Fibroblast of pulmonary artery (primary cell): ENCODE data around the gene BABAM2.

ENCODE experiments used
- DNase-seq: peaks from one replicate; pipeline ENCODE4 v3.0.0-alpha.2; 2010; ENCODE audit warnings: low read depth
- H3K4me3 ChIP-seq: replicated peaks from 2 replicates; pipeline ENCODE4 v1.5.1; 2011; ENCODE audit warnings: low read depth, mild to moderate bottlenecking, control low read depth, low read length, moderate library complexity
- CTCF ChIP-seq: IDR thresholded peaks from 2 replicates; pipeline ENCODE4 v1.5.1; 2011; ENCODE audit warnings: mild to moderate bottlenecking, control low read depth, low read length, inconsistent platforms; ENCODE audit errors: missing control alignments

BABAM2 gene

GRCh38 chr2:28318023-28318422 lies 427.5 kb downstream of the BABAM2 start:
- no peak overlapping the region for H3K4me3 ChIP-seq
- no peak for TF ChIP-seq CTCF
- no peak for DNase-seq

- TF ChIP-seq CTCF, result no peak
- no peak for DNase-seq
- no peak overlapping the region for H3K4me3 ChIP-seq
Observed at GRCh38 chr2:28318462-28319117, 428.1 kb downstream of the BABAM2 start.

DNA sequence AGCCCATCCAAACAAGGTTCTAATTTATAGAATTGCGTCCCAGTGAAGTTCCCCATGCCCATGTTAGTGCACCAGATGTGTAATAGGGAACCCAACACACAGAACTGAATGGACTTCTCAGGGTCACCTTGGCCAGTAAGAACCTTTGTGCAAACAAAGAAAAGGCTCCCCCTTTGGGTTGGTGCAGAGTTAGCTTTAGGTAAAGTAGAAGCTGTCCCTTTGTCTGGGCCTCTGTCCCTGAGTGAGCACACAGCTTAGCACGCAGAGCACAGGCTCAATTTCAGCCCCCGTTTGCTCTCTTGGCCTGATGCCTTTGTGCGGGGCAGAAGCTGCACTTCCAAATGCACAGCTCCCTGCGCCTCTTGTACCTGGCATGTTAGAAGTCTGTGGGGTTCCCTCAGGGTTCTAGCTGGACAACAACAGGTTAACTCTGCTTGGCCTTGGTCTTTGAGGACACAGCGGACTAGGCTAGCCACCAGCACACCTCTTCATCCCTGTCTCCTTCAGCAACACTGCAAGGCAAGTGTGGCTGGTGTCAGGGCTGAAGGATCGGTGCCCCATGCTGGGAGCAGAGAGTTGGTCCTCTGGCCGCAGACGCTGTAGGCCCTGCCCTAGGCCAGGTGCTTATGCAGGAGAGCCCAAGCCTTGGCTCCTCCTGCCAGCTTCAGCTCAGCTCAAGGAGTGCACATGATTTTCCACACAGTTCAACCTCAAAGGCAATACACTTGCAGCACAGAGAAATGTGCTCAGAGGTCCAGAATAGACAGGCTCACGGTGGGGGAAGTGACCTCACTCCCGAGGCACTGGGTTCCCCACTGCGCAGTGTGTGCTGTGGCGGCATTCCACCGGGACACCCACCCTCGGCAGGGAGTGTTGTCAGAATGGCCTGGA lies 428.8 kb downstream of the BABAM2 start:
- TF ChIP-seq CTCF, result no peak
- no peak for DNase-seq
- H3K4me3 ChIP-seq, result no peak overlapping the region

DNA sequence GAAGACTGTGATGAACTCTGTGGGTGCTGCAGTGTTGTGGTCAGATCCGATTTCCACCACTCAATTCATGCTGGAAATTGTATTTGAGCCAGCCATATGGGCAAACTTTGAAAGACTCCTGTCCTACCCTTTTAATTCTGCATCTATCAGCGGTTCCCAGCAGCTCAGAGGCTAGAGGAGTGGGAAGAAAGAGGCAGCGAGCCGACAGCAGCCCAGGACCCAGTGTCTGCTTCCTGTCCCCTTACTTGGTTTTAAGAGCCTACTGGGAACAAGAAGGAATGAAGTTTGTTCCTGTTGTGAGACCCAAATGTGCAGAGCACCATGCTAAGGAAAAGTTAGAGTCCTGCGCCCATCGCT lies 429.5 kb downstream of the BABAM2 start:
- no peak for DNase-seq
- no peak overlapping the region for H3K4me3 ChIP-seq
- TF ChIP-seq CTCF, result no peak

GRCh38 chr2:28320371-28320770 lies 429.8 kb downstream of the BABAM2 start:
- no peak for TF ChIP-seq CTCF
- no peak for DNase-seq

GRCh38 chr2:28321426-28321825 lies 430.9 kb downstream of the BABAM2 start:
- H3K4me3 ChIP-seq, result no peak overlapping the region
- DNase-seq, result peak; percentile 34
- no peak for TF ChIP-seq CTCF

More at GRCh38 chr2:28320371-28320770, 429.8 kb downstream of the BABAM2 start:
- H3K4me3 ChIP-seq, result no peak overlapping the region
